ENCODE results near the gene KCNH5. TPM values are rescaled to one million over a fixed set of nuclear protein-coding genes. Genes with fewer than 3 reads are reported as not detected.

Gene KCNH5
- total RNA-seq, 2 donors from 2014 or later = not detected

- no peak overlapping the region for H3K4me3 ChIP-seq
- ATAC-seq (no peak), DNase-seq (no peak)
- intact Hi-C loops (cut with DNase I) = no loop called here
- no peaks in the 10 kb centered on the region for H3K4me1 ChIP-seq
- 45 to 50% methylated on average over 2 of the region's 2 CpGs for WGBS, 2 donors
- no peak overlapping the region for H3K27ac ChIP-seq
- H3K9me3 ChIP-seq = no peaks in the 10 kb centered on the region
- TF ChIP-seq POLR2A (IDR thresholded peaks at IDR 0.05) (no peak), CTCF (IDR thresholded peaks at IDR 0.05) (no peak)
- no peaks in the 10 kb centered on the region for H3K27me3 ChIP-seq
- H3K36me3 ChIP-seq (replicated peaks in 1 of 2; ENCODE audit: insufficient read depth in 1 of 2, low read depth in 2 of 2) = no peaks in the 10 kb centered on the region
These were observed 33.6 kb downstream of the KCNH5 start for GRCh38 chr14:63011623-63012022.

GRCh38 chr14:63009495-63009894 lies 35.8 kb downstream of the KCNH5 start:
- DNase-seq (no peak), ATAC-seq (no peak)
- Histone ChIP-seq H3K4me1 (no peaks in the 10 kb centered on the region), H3K9me3 (no peaks in the 10 kb centered on the region), H3K36me3 (replicated peaks in 1 of 2; ENCODE audit: insufficient read depth in 1 of 2, low read depth in 2 of 2) (no peaks in the 10 kb centered on the region), H3K27ac (no peak overlapping the region), H3K4me3 (no peak overlapping the region), H3K27me3 (no peaks in the 10 kb centered on the region)
- intact Hi-C loops (cut with DNase I) = no loop called here
- WGBS, 2 donors = 52 to 56% methylated on average over 2 of the region's 2 CpGs
- TF ChIP-seq CTCF (IDR thresholded peaks at IDR 0.05) (no peak), POLR2A (IDR thresholded peaks at IDR 0.05) (no peak)

- Histone ChIP-seq H3K4me3 (no peak overlapping the region), H3K36me3 (replicated peaks in 1 of 2; ENCODE audit: insufficient read depth in 1 of 2, low read depth in 2 of 2) (no peaks in the 10 kb centered on the region), H3K9me3 (no peaks in the 10 kb centered on the region), H3K27me3 (no peaks in the 10 kb centered on the region), H3K4me1 (no peaks in the 10 kb centered on the region), H3K27ac (no peak overlapping the region)
- TF ChIP-seq CTCF (IDR thresholded peaks at IDR 0.05) (no peak), POLR2A (IDR thresholded peaks at IDR 0.05) (no peak)
- 68 to 75% methylated on average over 2 of the region's 2 CpGs for WGBS, 2 donors
- intact Hi-C loops (cut with DNase I) = no loop called here
- DNase-seq (no peak), ATAC-seq (no peak)
These were observed 38.7 kb downstream of the KCNH5 start for GRCh38 chr14:63006531-63006930.

GRCh38 chr14:62994096-62994495 lies 51.2 kb downstream of the KCNH5 start:
- no peaks in the 10 kb centered on the region for H3K4me1 ChIP-seq
- no peak for TF ChIP-seq CTCF (IDR thresholded peaks at IDR 0.05)
- no peak for TF ChIP-seq POLR2A (IDR thresholded peaks at IDR 0.05)
- H3K9me3 ChIP-seq = no peaks in the 10 kb centered on the region
- DNase-seq = no peak
- H3K27me3 ChIP-seq = no peaks in the 10 kb centered on the region
- no peak for ATAC-seq
- H3K36me3 ChIP-seq (replicated peaks in 1 of 2; ENCODE audit: insufficient read depth in 1 of 2, low read depth in 2 of 2) = no peaks in the 10 kb centered on the region
- no peak overlapping the region for H3K4me3 ChIP-seq
- no peak overlapping the region for H3K27ac ChIP-seq
- intact Hi-C loops (cut with DNase I) = no loop called here

GRCh38 chr14:62988967-62989366 lies 56.3 kb downstream of the KCNH5 start:
- Histone ChIP-seq H3K27me3 (no peaks in the 10 kb centered on the region), H3K9me3 (no peaks in the 10 kb centered on the region), H3K4me3 (no peak overlapping the region), H3K36me3 (replicated peaks in 1 of 2; ENCODE audit: insufficient read depth in 1 of 2, low read depth in 2 of 2) (no peaks in the 10 kb centered on the region), H3K4me1 (no peaks in the 10 kb centered on the region), H3K27ac (no peak overlapping the region)
- ATAC-seq (no peak), DNase-seq (no peak)
- intact Hi-C loops (cut with DNase I) = no loop called here
- 50 to 52% methylated on average over 3 of the region's 3 CpGs for WGBS, 2 donors
- TF ChIP-seq POLR2A (IDR thresholded peaks at IDR 0.05) = no peak
- no peak for TF ChIP-seq CTCF (IDR thresholded peaks at IDR 0.05)

All from body of pancreas (tissue), 4 donors.